GM18861 (cell line): Measurements from ENCODE around the gene LEP.
"Not testable (repeated sequence)": the region's sequence is repeated elsewhere in the genome, so short reads cannot be mapped to it uniquely, and the experiment has no call there.

Experiments
- ATAC-seq: cut with Tn5 transposase; IDR thresholded peaks from one replicate; pipeline ENCODE4 v1.9.1; 2021; ENCODE audit not compliant: unreplicated experiment

Gene LEP

DNA sequence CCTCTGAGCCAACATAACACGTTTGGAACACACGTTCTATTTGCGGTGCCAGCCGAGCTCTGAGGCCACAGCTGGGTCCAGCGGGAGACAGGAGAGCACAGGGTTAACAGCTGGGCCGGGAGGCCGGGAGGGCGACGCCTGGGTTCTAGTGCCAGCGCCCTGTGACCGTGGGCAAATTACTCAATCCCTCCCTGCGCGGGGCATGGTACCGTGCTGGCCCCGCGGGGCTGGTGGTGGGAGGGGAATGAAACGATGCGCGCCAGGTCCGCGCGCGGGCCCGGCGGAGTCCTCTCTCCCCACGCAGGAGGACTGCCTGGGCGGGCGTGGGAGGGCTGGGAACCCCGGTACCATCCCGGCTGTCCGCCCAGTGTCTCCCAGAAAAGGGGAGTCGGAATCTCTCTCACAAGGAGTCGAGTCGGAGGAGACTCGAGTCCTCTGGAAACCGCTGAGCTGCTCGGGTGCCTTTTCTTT is 30.4 kb downstream of the LEP start:
- ATAC-seq, result no peak

- no peak for ATAC-seq
These were observed 30.9 kb downstream of the LEP start for GRCh38 chr7:128271942-128272481.

DNA sequence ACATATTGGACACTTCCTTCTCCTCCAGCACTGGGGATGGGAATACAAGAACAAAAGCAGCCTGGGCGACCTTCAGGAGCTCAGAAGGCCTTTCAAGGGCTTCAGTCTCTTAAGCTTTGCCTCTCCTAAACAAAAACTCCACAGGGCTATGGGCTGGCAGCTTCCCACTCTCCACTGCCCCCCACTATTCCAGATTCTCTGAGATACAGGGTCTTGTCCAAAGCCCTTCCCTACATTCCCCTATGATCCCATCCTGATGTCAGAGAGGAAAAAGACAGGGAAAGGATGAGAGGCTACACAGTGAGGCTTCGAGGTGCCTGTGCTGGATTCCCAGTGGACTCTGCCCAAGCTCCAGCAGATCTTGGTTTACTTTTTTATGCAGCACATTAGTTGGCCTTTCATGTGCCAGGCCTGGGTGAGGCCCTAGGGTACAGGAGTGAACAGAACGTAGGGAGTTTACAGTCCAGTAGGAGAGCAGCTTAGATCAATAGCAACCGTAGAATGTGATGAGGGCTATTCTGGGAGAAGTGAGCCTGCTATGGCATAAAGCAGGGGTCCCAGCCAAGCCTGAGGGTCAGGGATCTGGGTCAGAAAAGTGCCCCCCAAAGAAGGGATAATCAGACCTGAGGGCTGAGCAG is 33.3 kb downstream of the LEP start:
- no peak for ATAC-seq

DNA sequence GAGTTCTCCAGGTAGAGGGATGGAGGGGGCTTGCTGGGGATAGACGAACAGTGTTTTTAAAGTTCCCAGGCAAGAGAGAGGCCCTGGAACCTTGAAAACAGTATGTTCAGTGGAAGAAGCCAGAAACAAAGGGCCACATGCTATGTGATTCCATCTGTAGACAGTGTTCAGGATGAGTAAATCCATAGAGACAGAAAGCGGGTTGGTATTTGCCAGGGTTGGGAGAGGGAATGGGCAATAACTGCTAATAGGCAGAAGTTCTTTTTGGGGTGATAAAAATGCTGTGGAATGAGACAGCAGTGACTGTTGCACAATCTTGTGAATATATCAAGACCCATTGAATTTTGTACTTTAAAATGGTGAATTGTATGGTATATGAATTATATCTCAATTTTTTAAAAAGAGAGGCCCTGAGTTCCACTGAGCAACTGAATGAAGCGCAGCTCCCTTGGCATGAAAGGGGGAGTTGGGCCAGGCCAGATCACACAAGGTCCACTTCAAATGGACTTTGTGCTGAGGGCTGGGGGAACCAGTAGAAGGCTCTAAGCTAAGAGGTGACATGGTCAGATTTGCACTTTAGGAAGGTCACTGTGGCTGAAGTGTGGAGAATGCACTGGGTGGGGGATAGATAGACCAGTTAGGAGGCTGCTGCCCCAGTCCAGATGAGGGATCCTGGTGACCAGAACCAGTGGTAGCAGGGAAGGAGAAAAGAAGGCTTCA is 34.0 kb downstream of the LEP start:
- ATAC-seq, result no peak

DNA sequence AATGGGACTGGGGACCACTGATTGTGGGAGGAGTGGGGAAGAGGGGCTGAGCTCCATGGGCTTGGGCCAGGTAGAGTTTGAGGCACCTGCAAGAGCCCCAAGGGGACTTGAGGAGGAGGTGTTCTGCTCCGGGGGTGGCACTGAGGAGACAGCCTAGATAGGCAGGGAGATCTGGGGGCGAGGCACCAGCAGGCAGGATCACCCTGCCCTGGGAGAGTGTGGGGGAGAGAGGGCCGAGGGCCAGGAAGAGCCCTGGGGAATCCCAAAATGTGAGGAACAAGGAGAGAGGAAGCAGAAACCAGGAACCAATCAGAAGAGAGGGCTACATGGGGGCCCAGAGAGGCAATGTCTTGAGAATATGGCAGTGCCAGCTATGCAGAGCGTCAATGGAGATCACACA is 34.6 kb downstream of the LEP start:
- ATAC-seq, result no peak

DNA sequence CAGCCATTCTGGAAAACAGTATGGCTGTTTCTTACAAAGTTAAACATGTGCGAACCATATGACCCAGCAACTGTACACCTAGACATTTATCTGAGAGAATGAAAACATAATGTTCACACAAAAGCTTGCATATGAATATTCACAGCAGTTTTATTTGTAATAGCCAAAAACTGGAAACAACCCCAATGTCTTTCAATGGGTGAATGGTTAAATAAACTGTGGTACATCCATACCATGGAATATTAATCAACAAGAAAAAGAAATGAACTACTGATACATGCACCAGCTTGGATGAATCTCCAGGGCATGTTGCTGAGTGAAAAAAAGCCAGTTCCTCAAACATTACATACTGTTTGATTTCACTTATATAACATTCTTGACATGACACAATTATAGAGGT is 37.3 kb downstream of the LEP start:
- ATAC-seq, result no peak

DNA sequence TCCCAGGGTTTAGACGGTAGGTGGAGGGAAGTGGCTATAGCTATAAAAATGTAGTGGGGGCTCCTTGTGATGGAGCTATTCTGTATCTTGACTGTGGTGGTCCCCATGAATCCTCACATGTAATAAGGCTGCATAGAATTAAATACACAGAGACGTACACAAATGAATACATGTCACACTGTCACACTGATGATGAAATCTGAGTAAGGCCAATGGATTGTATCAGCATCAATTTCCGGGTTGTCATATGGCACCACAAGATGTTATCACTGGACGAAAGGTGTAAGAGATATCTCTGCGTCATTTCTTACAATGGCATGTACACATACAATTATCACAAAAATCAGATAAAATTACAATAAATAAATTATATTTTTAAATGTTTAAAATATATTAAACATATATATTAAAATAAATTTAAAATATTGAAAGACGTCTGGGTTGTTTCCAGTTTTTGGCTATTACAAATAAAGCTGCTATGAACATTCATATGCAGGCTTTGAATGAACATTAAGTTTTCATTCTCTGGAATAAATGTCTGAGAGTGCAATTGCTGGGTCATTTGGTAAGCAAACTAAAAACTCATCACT is 38.1 kb downstream of the LEP start:
- no peak for ATAC-seq

- ATAC-seq, result not testable (repeated sequence)
These were observed 39.4 kb downstream of the LEP start for GRCh38 chr7:128280451-128280850.

GRCh38 chr7:128281605-128282380 is 40.7 kb downstream of the LEP start:
- no peak for ATAC-seq

- ATAC-seq, result no peak
These were observed 43.0 kb downstream of the LEP start for GRCh38 chr7:128284102-128284501.

DNA sequence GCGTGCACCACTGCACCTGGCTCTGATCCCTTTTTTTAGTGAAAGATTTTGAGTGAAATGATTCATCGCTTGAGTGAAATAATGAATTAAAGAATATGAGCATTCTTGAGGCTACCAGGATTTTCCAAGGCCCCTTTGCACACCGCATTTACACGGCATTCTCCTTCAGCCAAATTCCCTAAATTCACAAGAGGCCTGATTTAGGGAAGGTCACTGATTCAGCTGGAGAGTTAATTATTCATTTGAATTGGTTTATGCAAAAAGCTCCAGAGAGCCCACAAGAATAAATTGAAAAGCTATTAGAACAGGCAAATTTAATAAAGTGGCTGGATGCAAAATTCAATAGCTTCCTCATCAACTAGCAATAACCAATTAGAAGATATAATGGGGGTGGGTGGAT is 46.5 kb downstream of the LEP start:
- no peak for ATAC-seq

DNA sequence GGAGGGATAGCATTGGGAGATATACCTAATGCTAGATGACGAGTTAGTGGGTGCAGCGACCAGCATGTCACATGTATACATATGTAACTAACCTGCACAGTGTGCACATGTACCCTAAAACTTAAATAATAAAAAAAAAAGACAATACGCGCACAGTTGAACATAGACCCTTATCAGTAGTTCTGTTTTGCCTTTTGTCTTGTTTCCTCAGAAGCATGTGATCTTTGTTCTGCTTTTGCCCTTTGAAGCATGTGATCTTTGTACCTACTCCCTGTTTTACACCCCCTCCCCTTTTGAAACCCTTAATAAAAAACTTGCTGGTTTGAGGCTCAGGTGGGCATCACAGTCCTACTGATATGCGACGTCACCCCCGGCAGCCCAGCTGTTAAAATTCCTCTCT is 56.9 kb downstream of the LEP start:
- ATAC-seq, result not testable (repeated sequence)

DNA sequence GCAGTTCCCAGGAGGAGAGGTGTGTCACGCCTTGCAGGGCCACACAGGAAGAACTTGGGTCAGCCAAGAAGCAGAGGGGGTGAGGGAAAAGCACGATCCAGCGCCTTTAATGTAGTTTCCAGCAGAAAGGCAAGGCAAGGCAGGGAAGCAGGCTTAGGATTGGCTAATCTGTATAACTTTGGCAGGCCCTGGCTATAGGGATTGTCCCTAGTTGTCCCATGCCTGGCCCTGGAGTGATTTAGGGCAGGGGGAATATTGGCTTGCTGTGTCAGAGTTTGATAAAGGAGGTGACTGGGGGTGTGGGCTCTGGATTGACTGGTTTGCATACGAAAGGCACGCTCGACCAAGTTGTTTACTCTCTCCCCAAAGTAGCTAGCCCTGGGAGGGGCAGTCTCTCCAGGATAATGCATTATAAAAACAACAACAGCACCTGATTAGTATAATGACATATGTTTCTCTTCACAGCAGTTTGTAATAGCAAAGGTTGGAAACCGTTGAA is 58.1 kb downstream of the LEP start:
- no peak for ATAC-seq

- no peak for ATAC-seq
These were observed 61.1 kb downstream of the LEP start for GRCh38 chr7:128302139-128302538.

DNA sequence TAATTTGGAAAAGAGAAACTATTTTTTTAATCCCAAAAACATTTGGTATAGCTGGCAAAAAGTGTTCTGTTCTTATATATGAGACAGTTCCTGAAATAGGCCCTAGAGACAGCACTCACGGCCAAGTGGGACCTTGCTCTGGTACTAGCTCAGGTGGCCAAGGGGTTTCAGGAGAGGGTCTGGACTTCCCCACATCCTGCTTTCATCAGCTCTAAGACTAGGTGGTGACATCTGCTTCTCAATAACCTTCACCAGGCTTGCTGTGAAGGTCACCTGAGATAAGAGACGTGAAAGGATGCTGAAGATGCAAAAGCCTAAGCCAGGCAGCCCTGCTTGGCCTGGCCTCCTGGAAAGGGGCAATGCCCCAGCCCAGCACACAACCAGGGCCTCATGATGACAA is 62.1 kb downstream of the LEP start:
- ATAC-seq, result no peak

- ATAC-seq, result no peak
These were observed 62.6 kb downstream of the LEP start for GRCh38 chr7:128303643-128304042.

- no peak for ATAC-seq
These were observed 63.1 kb downstream of the LEP start for GRCh38 chr7:128304212-128304611.

DNA sequence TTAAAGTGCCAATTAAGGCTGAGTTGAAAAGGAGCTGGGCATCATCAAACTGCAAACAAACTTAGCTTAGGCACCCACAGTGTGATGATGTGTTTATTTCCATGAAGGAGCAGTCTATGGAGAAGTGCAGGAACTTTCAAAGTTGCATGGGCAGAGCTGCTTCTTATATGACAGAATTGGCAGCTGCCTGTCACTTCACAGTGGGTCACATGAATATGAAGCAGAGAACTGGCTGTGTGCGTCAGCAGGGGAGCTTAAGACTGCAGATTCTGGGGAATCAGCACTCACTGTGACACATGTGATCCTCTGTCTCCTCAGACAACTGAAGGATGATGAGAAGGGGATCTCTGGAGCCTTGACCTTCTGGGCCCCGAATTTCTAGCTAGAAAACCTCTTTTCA is 66.0 kb downstream of the LEP start:
- no peak for ATAC-seq
